ENCODE data around the gene PCDHGA1. TPM values are rescaled to one million over a fixed set of nuclear protein-coding genes. Genes with fewer than 3 reads are reported as not detected.
A peak's percentile ranks its signal among the peaks of the same experiment; 100 is the strongest.

The PCDHGA1 gene
- total and polyA plus RNA-seq, 9 of the 15 experiments (the other 6 are each of a cell fraction or from before 2014, with no cell fraction given), result 0.05 to 0.26 (median 0.18) TPM; not detected in 2

DNA sequence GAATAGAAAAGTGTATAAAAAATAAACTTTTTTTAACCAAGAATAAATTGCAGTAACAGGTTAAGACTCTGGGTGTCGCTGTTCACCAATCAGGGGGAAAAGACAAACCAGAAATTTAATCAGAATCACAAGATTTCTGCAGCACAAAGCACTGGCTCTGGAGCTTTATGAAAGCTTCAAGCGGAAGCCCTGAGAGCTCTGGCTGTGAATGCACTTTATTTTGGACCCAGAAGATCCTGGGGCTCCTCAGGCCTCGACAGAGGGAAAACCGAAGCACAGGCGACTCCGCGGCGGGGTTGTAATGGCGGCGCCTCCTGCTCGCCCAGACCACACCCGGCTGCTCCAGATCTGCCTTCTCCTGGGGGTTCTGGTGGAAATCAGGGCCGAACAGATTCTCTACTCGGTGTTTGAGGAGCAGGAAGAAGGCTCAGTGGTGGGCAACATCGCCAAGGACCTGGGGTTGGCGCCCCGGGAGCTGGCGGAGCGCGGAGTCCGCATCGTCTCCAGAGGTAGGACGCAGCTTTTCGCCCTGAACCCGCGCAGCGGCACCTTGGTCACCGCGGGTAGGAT is 24.7 kb downstream of the PCDHGA1 start, which contains the start of gene PCDHGA4 (continued):
- TF ChIP-seq MGA (IDR thresholded peaks at IDR 0.05) (0 out of 2 replicates have a peak, but pooled peaks have one; percentile 16), YY1 (IDR thresholded peaks at IDR 0.05; ENCODE audit: borderline replicate concordance in 1 of 3, control insufficient read depth in 1 of 3, extremely low read depth in 1 of 3, insufficient read depth in 3 of 3, insufficient read length in 1 of 3, insufficient replicate concordance in 2 of 3, low read depth in 1 of 3, low read length in 2 of 3) (peak in 2 of 3 experiments; percentile 20 to 64), XRCC3 (IDR thresholded peaks at IDR 0.05) (no peak), PHF8 (IDR thresholded peaks at IDR 0.05; ENCODE audit: borderline replicate concordance, low read length) (peak; percentile 13; the same call in 1 of the 2 replicates), SOX6 (IDR thresholded peaks at IDR 0.05) (no peak), ZNF696 (CRISPR knock-in tag; conservative IDR thresholded peaks at IDR 0.05) (no peak), E2F6 (IDR thresholded peaks at IDR 0.05; ENCODE audit: borderline replicate concordance in 1 of 2, extremely low read depth in 1 of 2, insufficient read depth in 1 of 2, insufficient read length in 1 of 2, low read depth in 1 of 2, low read length in 1 of 2, poor library complexity in 1 of 2, severe bottlenecking in 1 of 2) (peak in 1 of 2 experiments; percentile 19), TAF15 (IDR thresholded peaks at IDR 0.05; ENCODE audit: low read depth, low read length) (no peak), CXXC5 (CRISPR knock-in tag; IDR thresholded peaks at IDR 0.05) (no peak), RBFOX2 (IDR thresholded peaks at IDR 0.05; ENCODE audit: low read depth, low read length) (0 out of 2 replicates have a peak, but pooled peaks have one; percentile 19), L3MBTL2 (IDR thresholded peaks at IDR 0.05) (peak; percentile 62; the same call in 1 of the 2 replicates)

All from K562 (cell line).